Activated effector memory CD4-positive, alpha-beta T cell treated with Interleukin-2 at 50 U/mL for 16 hours (primary cell): ENCODE results near the gene STPG3.
A peak's percentile ranks its signal among the peaks of the same experiment; 100 is the strongest.

ENCODE experiments used
- DNase-seq: peaks from one replicate; pipeline ENCODE4 v3.0.0-alpha.2; 2020

STPG3 gene

DNA sequence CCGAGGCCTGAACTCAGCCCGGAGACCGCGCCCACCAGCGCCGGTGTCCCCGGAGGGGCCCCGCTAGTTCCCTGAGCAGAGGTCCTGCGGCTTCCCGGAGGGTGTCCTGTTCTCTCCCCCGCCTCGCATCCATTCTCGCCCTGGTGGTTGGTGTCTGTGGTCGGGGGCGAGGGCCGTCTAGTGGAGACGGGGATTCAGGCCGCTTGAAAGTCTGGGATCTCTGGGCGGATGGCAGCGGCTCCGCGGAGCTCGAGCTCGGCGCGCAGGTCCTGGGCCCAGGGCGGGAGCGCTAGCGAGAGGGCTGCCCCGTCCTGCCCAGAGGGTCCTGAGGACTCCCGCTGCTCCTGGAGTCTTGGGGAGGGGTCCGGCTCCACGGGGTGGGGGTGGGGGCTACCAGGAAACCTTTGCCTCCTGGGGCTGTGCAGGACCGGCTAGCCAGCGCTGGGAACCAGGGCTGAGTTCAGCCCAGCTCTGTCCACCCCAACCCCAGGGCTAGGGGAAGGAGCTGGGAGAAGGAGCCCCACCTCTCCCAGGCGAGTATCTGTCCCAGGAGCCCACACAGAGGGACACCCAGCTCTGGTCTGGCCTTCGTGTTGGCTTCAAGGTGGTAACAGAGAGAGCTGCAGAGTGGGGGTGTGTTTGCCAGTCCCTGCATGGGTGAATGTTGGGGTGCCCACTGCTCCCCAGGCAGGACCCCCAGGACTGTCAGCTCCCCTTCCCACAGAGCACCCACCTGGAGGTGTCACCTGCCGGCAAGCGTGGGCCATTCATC lies 30.4 kb downstream of the STPG3 start:
- no peak for DNase-seq

DNA sequence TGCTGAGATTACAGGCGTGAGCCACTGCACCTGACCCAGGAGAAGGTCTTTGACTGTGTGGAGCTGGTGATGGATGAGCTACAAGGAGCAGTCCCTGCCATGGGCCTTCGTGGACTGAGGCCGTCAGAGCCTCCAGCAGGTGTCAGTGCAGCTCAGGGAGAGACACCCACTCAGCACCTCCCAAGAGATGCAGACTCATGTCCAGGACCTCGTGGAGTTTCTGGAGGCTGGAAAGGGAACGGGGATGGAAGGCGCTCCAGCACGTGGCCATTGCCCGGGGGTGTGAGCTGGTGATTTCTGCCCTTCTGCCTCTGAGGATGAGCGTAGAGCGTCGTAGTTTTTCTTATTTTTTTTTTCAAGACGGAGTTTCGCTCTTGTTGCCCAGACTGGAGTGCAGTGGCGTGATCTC lies 35.9 kb downstream of the STPG3 start:
- no peak for DNase-seq

DNA sequence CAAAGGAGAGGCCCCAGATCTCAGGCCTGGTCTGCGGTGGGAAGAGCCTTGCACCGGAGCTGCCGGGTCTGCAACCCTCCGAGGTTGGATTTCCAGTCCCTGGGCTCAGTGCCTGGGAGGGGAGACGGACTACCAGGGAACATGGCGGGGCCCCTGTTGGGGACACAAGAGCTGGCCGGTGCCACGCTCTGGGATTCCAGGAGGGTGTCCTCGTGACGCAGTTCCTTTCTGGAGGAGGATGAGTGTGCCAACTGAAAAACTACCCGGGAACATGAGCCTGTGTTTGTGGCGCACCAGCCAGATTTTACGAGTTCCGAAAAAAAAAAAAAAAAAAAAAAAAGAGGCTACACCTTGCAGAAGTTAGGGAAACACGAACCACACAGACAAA lies 42.0 kb downstream of the STPG3 start:
- DNase-seq = no peak

DNA sequence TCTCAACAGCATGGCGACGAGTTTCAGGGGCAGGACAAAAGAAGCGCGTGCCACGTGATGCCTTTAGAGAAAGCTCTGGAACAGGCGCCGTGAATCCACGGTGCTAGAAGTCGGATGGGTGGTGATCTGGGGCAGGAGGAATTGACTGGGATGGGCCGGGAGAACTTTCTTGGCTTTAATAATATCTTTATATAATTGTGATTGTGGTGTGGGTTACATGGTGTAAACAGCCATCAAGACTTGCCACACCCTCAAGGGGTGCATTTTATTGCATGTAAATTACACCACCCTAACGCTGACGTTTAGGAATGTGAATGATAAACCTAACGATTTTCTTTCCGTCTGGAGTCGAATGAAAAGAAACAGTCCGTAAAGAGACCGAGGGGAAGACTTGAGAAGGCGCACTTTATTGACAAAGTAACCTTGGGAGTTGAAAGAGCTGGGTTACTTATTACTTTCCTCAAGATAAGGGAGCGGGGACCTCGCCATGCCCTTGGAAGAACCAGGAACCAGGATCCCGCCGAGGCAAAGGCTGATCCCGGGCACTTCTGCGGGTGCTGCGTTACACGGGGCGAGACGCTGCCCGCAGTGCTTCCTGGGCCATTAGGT lies 42.5 kb downstream of the STPG3 start:
- DNase-seq = no peak

DNA sequence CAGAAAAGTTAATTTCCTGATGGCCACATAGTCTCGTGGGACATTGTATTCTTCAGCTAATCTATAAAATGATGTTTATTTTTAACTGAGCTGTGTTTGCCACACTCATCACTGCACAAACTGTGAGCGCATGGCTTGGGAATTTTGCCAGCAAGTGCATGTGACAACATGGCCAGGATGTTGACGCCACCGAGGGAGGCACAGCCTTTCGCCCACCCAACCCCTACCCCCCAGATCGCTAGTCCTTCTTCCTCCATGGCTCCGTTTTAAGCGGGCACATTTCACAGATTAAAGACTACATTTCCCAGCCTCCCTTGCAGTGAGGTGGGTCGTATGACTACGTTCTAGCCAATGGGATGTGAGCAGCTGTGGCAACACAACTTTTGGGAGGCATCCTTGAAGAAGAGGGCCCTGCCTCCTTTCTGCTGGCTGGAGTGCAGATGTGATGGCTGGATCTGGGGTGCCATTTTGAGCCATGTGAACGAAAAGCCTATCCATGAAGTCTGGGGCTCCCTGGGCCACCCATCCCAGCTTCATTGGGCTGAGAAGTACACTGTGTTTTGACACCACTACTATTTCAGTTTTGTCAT lies 43.1 kb downstream of the STPG3 start:
- DNase-seq = no peak

DNA sequence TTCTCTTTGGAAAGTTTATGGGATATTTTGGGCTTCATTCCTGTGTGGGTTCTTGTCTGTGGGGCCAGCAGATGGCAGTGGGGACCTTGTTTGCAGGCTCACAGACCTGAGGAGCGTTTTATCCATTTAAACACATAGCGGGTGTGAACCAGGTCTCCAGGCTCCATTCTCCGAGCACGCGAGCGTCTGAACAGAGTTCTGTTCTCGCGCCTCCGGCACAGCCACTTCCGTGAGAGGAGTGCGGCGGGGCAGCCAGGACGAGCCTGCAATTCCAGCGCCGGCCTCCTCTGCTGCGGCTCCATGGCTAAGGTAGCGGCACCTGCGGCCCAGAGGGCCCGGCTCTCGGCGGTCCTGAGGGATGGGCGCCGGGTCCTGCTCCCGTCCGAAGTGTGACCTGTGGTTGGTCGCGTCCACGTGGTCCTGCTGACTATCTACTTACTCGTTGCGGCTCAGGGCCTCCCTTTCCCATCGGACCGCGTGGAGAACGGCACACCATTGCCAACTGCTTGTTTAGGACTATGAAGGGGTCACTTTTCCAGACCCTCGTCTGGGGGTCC lies 43.7 kb downstream of the STPG3 start:
- DNase-seq = no peak

DNA sequence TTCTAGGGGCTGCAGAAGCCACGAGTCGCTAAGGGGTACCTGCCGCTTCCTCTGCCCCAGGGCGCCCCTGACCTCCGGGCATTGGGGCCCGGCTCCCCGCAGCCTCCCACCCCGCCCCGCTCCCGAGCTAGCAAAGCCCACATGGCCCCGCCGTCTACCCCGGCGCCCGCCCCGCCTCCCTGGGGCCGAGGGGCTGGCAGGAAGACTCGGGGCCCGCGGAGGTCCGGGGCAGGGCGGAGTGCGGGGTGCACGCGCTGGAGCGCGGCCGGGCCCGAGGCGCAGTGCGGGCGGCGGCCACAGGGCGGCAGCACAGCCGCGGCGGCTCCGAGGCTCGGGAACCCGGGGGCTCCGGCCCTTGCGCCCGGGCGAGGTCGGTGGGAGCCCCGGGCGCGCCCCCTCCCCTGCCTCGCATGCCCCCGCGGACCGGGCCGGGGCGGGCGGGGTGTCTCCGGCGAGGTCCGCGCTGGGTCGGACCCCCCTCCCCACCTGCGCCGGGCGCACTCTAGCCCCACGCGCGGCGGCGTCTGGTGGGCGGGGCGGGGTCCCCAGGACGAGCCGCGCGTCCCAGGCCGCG lies 44.2 kb downstream of the STPG3 start:
- peak; percentile 21 for DNase-seq

DNA sequence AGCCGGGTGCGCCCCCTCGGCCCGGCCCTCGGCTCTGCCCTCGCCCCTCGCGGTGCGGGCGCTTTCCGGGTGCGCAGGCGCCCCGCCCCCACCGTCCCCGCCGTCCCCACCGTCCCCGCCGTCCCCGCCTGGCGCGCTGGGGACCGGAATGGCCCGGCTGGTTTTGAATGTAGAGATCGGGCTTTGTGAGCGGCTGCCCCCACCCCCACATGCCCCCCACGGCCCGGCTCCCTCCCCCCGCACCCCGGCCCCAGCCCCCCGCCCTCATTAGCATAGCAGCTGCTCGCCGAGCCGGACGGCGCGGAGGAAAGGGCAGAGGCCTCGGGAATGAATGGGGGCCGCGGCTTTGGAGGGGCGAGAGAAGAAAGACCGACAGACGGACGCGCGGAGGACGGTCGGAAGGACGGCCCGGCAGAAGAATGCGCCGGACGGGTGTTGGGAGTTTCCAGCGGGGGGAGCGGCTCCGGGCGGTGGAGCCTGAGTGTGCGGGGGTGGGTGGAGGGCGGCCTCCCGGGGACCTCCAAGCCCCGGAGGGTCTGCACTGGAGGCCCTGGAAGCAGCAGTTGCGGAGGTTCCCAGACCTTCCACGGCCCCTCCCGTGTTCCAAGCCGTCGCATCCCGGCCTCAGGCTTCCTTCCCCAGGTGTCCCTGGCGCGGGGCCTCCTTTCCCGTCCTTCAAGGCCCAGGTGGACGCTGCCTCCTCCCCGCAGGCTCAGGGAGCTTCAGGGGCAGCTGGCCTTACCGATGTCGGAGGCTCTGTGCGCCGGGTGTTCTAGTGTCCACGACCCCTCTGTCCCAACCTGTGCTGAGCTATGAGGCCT lies 45.0 kb downstream of the STPG3 start:
- DNase-seq = no peak

DNA sequence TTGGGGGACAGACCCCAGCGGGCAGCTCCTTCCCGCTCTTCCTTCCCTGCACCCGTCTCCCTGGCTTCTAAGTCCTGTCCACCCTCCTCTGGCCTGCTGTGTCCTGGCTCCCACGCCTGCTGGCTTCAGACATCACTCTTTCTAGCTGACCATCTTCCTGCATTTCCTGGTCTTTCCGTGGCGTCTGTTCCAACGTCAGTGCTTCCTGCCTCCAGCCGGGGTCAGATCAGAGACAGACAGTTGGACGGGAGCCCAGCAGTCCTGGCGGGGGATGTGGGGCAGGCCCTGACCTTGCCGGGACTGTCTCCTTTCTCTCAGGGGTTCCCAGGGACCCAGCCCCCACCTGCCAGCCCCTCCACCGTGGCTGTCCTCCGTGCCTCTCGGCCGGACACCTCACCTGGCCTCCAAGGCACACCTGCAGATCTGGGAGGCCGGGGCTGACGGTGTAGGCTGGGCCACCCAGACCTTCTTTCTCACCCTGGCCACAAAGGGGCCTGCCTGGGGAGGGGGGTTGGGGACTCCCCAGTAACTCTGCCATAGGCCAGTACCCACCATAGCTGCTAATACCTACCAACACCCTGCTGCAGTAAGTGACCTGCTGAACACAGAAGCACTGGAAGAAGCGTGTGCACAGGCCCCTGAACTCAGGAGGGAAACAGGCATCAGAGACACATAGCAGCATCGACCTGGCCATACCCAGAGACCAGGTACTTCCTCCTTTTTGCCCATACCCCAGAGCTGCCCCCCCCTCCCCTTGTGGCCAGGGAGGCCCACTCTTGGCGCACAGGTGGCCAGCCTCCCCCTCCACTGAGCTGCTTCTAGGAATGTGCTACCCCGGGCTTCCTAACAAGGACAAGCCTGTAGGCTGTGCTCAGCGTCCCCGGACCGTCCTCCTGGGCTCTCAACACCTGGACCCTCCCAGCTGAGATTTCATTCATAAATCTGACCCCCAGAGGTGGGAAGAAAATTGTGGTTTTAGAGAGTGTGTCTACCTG lies 45.9 kb downstream of the STPG3 start:
- no peak for DNase-seq

DNA sequence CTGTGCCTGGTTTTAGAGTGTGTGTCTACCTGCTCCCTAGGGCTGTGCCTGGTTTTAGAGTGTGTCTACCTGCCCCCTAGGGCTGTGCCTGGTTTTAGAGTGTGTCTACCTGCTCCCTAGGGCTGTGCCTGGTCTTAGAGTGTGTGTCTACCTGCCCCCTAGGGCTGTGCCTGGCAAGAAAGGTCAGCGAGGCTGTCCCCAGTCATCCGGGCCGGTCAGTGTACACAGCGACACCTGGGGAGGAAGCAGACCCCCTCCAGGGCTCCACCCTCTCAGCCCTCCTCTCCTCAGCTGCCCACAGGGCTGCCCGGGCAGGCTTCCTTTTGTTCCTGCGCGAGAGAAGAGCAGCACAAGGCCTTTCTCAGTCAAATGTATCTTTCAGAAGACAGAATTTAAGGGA lies 46.9 kb downstream of the STPG3 start:
- no peak for DNase-seq

DNA sequence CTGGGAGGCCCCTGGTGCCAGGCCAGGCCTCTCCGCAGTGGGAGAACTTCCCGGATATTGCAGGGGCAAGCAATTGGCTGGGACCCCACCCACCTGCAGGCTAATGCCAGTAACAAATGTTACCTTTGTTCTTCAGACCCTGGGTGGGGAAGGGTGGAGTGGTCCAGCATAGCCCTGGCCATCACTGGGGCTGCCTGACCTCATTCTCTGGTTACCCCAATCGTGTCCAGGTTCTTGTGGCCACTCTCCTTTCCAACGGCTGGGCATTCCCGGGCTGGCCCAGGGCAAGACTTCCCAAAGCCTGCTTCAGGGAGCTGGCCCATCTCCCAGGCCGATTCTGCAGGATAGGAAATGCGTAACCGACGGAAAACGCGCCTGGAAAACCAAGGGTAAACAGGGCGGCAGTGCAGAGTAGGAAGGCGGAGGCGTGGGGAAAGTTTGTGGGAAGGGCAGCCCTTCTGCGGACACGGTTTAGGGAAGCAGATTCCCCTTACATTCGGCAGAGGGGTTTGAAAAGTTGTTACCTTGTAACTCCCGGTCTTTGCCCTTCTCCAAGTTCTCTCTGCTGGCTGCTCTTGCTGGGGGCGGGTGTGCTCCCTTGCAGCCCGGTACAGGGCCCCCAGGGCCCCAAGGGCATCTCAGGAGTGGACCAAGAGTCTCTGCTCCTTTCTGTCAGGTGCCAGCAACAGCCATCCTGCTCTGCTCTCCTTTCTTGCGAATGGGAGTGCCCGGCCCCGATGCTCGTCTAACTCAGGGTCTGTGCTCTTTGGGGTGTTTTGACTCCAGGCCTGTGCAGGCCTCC lies 47.5 kb downstream of the STPG3 start:
- no peak for DNase-seq

DNA sequence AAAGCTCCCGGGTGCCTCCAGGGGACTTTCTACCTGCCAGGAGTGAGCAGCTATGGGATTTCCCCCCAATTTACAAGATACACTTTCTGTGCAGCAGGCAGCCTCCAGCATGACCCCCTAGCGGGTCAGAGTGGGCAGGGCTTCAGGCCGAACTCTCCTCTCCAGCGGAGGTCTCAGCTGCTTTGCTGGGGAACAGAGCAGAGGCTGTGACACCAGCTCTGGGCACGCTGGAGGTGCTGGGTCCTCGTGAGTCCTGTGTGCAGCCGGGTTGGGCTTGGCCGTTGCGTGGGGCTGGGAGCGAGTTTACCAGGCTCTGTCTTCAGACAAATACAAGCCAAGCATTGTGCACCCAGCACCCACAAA lies 48.1 kb downstream of the STPG3 start:
- no peak for DNase-seq

DNA sequence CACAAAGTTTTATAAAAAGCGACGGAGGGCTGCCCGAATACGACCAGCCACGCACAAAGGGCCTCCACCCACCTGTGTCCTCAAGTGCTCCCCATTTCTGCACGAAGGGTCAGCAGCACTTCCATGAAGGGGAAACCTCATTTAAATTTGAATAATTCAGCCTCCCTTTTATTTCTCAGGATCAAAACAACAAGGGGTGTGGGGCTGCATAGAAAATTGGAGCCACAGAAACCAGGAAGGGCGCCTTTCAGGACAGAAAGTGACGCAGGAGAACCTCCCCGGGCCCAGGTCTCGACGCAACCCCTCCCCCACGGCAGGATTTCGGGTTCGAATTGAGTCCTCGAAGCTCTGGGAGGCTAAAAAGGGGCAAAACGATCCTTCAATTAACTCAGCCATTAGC lies 48.9 kb downstream of the STPG3 start:
- DNase-seq = no peak

DNA sequence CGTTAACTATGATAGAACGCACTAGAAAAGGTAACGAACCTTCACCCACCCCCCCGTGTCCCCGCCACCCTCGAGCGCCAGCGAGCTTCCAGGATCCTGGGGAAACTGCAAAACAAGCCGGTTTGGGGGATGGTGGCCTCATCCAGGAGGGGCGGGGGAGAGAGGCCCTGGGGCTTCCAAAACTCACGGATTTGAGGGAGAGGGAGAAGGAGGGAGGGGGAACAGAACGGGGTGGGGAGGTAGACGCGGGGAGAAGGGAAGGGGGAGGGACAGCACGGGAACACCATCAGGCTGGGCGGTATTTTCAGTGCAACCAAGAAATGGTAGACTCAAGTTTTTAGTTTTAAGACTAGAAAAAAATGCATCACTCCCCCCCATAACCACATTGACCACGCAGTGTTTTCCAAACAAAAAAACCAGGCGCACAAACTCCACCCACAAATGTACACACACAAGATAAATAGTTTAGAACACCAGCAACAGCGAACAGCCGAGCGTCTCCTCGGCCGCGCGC lies 49.5 kb downstream of the STPG3 start:
- no peak for DNase-seq

DNA sequence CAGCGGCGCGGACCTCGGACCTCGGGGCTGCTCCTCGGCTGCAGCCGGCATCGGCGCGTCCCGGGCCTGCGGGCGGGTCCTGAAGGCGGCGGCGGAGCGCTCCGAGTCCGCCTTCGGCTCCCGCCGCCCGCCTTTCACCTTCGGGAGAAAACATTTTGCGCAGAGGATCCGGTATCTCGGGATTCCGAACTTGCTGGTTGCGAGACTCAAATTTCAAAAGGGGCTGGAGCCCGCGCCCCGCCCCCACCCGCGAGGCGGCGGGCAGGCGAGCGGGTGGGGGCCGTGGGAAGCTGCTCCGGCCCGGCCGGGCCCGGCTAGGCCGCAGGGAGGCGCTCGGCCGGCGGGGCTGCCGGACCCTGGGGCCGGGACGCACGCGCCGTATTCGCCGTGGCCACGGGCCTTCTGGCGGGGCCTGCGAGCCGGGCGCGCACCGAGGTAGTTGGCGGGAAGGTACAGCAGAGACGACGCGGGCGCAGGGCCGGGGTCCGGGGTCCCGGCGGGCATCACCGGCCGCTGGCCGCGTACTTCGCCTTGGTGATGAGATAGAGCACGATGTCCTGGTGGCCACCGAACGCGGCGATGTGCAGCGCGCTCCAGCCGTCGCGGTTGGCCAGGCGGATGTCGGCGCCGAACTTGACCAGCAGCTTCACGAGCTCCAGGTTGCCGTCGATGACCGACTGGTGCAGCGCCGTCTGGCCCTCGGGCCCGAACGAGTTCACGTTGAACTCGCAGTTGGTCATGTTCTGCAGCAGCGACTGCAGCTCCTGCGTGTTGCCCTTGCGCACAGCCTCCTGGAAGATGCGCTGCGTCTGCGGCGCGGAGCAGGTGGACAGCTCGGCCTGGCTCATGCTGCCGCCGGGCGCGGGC lies 50.2 kb downstream of the STPG3 start:
- no peak for DNase-seq

DNA sequence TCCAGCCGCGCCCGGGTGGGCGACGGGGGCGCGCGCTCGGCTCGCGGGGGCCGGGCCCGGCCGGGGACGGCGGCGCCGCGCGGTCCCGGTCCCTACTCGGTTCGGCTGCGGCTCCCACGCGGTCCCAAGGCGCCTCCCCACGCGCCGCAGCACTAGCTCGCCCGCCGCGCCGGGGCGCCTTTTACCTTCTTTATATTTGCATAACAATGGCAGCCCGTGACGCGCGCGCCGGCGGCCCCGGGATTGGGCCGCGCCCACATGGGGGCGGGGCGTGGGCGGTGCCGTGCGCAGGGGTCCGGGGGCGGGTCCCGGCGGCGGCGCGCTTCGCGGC lies 51.0 kb downstream of the STPG3 start, which contains the start of gene NRARP:
TSS of gene NRARP (minus strand) at position 154 of the 331 bp plus-strand sequence. CDS start 343 bp downstream, outside the sequence.
- peak; percentile 83 for DNase-seq

DNA sequence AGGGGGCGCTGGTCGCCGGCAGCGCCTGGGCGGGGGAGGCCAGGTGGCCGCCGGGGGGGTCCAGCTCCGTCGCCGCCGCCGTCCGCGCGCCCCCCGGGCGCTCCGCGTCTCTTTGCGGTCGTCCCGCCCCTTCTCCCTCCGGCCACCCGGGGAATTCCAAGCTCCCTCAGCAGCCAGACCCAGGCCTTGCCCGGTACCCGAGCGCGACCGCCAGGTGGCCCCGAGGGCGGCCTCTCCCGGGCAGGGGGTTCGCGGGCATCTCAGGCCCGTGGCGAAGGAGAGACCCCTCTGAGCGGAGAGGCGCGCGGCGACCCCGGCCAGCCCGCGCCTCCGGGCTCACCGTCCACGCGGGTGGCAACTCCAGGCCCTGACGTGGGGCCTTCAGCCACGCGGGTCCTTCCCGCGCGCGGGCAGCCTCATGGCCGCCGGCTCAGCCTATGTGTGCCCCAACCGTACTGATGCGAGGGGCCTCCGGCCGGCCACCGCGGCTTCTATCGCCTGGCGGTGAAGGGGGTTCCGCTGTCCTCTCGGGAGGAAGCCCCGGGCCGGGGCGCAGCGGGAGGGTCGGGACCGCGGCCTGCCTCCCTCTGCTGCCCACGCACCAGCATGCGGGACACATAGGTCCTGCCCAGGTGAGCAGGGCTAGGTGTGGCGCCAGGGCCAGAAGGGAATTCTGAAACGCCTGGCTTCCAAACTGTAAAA lies 51.5 kb downstream of the STPG3 start:
- no peak for DNase-seq
